H1 (cell line): ENCODE data around the gene CYTH1. TPM values are rescaled to one million over a fixed set of nuclear protein-coding genes. Genes with fewer than 3 reads are reported as not detected.

Source experiments
- CHD2 ChIP-seq: IDR thresholded peaks from 2 replicates; pipeline ENCODE4 v1.6.1; 2012; ENCODE audit warnings: low read length, improper control_type of control experiment
- CHD7 ChIP-seq: fragments of 300-600 bp; sonication (generic); IDR thresholded peaks from 2 replicates; pipeline ENCODE4 v1.7.1; 2012; ENCODE audit warnings: low read length, moderate library complexity, mild to moderate bottlenecking, inconsistent platforms; ENCODE audit not compliant: insufficient replicate concordance
- NRF1 ChIP-seq: IDR thresholded peaks from 2 replicates; pipeline ENCODE4 v1.6.1; 2011; ENCODE audit warnings: mild to moderate bottlenecking, low read depth, low read length, improper control_type of control experiment
- RAD21 ChIP-seq, 2 experiments: IDR thresholded peaks in 1 of 2; conservative IDR thresholded peaks in 1 of 2; 2 replicates each; pipeline ENCODE4 v1.6.1; 2011; ENCODE audit warnings: low read depth in 2 of 2, low read length in 2 of 2, improper control_type of control experiment in 1 of 2, inconsistent platforms in 1 of 2, mild to moderate bottlenecking in 1 of 2, moderate library complexity in 1 of 2
- RNF2 ChIP-seq: fragments of 200-900, 300-1000 bp; sonication (generic); IDR thresholded peaks from 2 replicates; pipeline ENCODE4 v1.7.1; 2016; ENCODE audit warnings: borderline replicate concordance, low read depth, mild to moderate bottlenecking, antibody characterized with exemption, low read length; ENCODE audit not compliant: poor library complexity, severe bottlenecking; ENCODE audit errors: missing control alignments
- TAF7 ChIP-seq: optimal IDR thresholded peaks from 2 replicates; pipeline ENCODE3; 2011; ENCODE audit warnings: low read depth, mild to moderate bottlenecking, inconsistent platforms, low read length, moderate library complexity, borderline replicate concordance
- YY1 ChIP-seq: IDR thresholded peaks from 2 replicates; pipeline ENCODE4 v1.6.1; 2011; ENCODE audit warnings: low read depth, mild to moderate bottlenecking, low read length
- polyA plus RNA-seq, 7 experiments: library from polyadenylated mRNA; depleted of rRNA in 3 of 7; stranded (reverse) in 5 of 7; unstranded in 2 of 7; fragments of >200 nt in 5 of 7; fragments of 200-250 nt in 2 of 7; gene quantifications; 1 replicate in 5 of 7; 2 replicates in 1 of 7; 4 replicates in 1 of 7; pipeline versions ENCODE4 v1.2.1 to v1.2.3, GENCODE V29; 2011 to 2013; ENCODE audit warnings: missing spikeins in 2 of 7, mixed read lengths in 2 of 7
- total RNA-seq: library from RNA; stranded (reverse); fragmentation: NEBNext Ultra II Directional; extraction: Animal tissue kit (Norgen Biotek cat#: 25700); gene quantifications from 2 replicates; pipeline ENCODE4 v1.2.1, GENCODE V29; 2021
- TF ChIP-seq, protein P1 (sequence below): IDR thresholded peaks from 2 replicates; pipeline ENCODE4 v1.6.1; 2012; ENCODE audit warnings: low read length, inconsistent platforms

Gene CYTH1
- total and polyA plus RNA-seq, 2 of the 8 experiments (the other 6 are each of a cell fraction or from before 2014, with no cell fraction given), result 12.8 to 14.8 TPM

- TF ChIP-seq CHD7 (no peak), RNF2 (no peak), RAD21 (IDR thresholded peaks at IDR 0.05 in 1 of 2, conservative IDR thresholded peaks at IDR 0.05 in 1 of 2; ENCODE audit: low read depth in 2 of 2, low read length in 2 of 2) (no peak), CHD2 (no peak), TAF7 (no peak), NRF1 (no peak), YY1 (no peak)
- TF ChIP-seq, protein P1, sequence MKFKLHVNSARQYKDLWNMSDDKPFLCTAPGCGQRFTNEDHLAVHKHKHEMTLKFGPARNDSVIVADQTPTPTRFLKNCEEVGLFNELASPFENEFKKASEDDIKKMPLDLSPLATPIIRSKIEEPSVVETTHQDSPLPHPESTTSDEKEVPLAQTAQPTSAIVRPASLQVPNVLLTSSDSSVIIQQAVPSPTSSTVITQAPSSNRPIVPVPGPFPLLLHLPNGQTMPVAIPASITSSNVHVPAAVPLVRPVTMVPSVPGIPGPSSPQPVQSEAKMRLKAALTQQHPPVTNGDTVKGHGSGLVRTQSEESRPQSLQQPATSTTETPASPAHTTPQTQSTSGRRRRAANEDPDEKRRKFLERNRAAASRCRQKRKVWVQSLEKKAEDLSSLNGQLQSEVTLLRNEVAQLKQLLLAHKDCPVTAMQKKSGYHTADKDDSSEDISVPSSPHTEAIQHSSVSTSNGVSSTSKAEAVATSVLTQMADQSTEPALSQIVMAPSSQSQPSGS, result no peak
Observed at GRCh38 chr17:78748730-78749317, 33.2 kb downstream of the CYTH1 start (continued).
